ENCODE data around the gene FBXO28.
"Not testable (repeated sequence)": the region's sequence is repeated elsewhere in the genome, so short reads cannot be mapped to it uniquely, and the experiment has no call there.

Gene FBXO28

GRCh38 chr1:224192082-224192788 lies 78.3 kb downstream of the FBXO28 start:
- DNase-seq, result no peak

GRCh38 chr1:224193319-224193966 lies 79.5 kb downstream of the FBXO28 start:
- no peak for DNase-seq

GRCh38 chr1:224196813-224197600 lies 83.1 kb downstream of the FBXO28 start:
- DNase-seq, result no peak

GRCh38 chr1:224198572-224198971 lies 84.7 kb downstream of the FBXO28 start:
- DNase-seq, result no peak

- DNase-seq, result no peak
Observed at GRCh38 chr1:224199679-224200078, 85.8 kb downstream of the FBXO28 start.

GRCh38 chr1:224201383-224201782 lies 87.5 kb downstream of the FBXO28 start:
- DNase-seq, result no peak

- DNase-seq, result no peak
Observed at GRCh38 chr1:224201853-224202252, 87.9 kb downstream of the FBXO28 start.

GRCh38 chr1:224203243-224204016 lies 89.5 kb downstream of the FBXO28 start:
- no peak for DNase-seq

- DNase-seq, result peak; percentile 59
Observed at GRCh38 chr1:224205438-224205840, 91.5 kb downstream of the FBXO28 start.

- not testable (repeated sequence) for DNase-seq
Observed at GRCh38 chr1:224205931-224206538, 92.1 kb downstream of the FBXO28 start.

GRCh38 chr1:224211206-224211962 lies 97.5 kb downstream of the FBXO28 start:
- peak; percentile 27 for DNase-seq
